ENCODE results near the gene STX10.

The STX10 gene

DNA sequence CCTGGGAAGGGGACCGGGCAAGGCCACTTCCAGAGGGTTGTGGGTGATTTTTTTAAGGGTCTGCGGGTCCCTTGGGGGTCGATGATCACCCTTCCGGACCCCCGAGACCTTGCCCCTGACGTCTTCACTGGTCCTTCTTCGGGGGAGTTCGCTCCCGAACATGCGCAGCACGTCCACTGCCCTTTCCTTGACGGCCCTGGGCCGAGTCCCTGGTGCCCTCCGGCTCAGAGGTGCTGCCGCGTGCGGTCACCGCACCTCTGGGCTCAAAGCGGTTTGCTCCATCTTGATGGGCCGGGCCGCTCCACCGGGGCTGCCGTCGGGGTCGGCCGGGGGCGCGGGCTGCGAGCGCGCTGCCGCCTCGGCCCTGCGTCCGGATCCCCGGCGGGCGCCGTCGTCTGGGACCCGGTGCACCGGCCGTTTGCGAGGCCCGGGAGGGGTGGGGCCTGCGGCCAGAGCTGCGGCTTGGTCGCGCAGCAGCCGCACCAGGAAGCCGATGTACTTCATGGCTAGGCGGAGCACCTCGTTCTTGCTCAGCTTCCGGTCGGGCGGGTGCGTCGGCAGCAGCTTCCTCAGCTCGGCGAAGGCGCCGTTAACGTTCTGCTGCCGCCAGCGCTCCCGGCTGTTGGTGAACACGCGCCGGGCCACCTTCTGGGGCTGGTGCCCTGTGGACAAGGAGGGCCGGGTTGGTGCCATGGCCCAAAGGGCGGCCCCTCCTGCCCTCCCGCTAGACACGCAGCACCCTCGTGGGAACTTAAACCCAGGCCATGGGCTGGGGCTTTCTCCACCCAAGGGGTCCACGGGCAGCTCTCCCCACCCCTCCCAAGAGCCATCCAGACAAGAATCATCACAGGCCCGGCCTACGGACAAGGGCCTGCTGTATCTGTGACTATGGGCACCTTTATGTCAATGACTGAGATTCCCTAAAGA lies 50.8 kb downstream of the STX10 start:
- peaks cover 0 to 23% (median 9%) of the 10 kb centered on the region in 3 donors for H3K36me3 ChIP-seq
- DNase-seq, result peak; percentile 70 to 82
- intact Hi-C loops (cut with DNase I; ENCODE audit: low total_unique reads), result no loop called here
- peak overlapping the region; percentile 46 to 55 for H3K4me3 ChIP-seq
- H3K4me1 ChIP-seq, result peaks cover 0 to 61% (median 44%) of the 10 kb centered on the region in 4 donors
- H3K9me3 ChIP-seq, result no peaks in the 10 kb centered on the region
- TF ChIP-seq CTCF (IDR thresholded peaks at IDR 0.05), result no peak
- H3K27ac ChIP-seq, result peak overlapping the region; percentile 74 to 94
- H3K27me3 ChIP-seq, result no peaks in the 10 kb centered on the region

DNA sequence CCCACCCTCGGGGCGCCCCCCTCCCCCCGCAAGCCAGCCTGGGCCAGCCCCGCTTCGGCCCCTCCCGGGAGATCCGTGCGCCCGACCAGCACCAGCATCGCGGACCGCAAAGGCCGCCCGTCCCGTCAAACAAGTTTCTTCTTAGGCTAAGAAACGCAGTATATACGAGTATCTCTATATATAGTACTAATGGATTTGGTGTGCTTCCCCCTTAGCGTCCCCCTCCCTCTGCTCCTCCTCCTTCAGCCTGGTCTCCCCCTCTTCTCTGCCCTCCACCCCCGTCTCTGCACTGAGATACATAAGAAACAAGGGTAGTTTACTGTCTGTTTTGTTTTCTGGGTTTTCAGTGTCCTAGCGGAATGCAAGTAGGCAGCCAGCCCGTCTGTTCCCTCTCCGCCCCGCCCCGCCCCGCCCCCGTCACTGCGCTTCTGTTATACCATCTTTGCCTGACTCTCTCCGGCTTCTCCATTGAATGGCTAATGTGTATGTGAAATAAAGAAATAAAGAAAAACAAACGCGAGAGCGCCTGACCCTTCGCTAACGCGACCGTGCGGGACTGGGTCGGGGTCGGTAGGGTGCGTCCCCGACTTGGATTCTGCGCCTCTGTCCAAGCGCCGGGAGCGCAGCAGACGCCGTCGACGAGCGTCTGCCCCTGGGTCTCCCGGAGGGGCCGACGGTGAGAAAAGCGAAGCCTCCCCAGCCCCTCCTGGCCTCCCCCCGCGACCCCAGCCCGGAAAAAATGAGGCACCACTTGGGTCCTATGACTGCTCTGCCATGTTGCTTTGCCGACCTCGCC lies 51.7 kb downstream of the STX10 start:
- DNase-seq, result no peak
- intact Hi-C loops (cut with DNase I; ENCODE audit: low total_unique reads), result no loop called here

GRCh38 chr19:13097463-13098258 lies 52.5 kb downstream of the STX10 start:
- TF ChIP-seq CTCF (IDR thresholded peaks at IDR 0.05), result no peak
- peak overlapping the region; percentile 74 to 94 for H3K27ac ChIP-seq
- H3K4me3 ChIP-seq, result peak overlapping the region; percentile 46 to 55
- H3K27me3 ChIP-seq, result no peaks in the 10 kb centered on the region
- no peaks in the 10 kb centered on the region for H3K9me3 ChIP-seq
- H3K36me3 ChIP-seq, result peaks cover 0 to 25% (median 9%) of the 10 kb centered on the region in 3 donors
- intact Hi-C loops (cut with DNase I; ENCODE audit: low total_unique reads), result no loop called here
- H3K4me1 ChIP-seq, result peaks cover 0 to 67% (median 54%) of the 10 kb centered on the region in 4 donors
- peak; percentile 67 to 86 for DNase-seq

More for the DNA sequence above, 51.7 kb downstream of the STX10 start:
- peaks cover 0 to 66% (median 52%) of the 10 kb centered on the region in 4 donors for H3K4me1 ChIP-seq
- H3K9me3 ChIP-seq, result no peaks in the 10 kb centered on the region
- no peak for TF ChIP-seq CTCF (IDR thresholded peaks at IDR 0.05)
- peaks cover 0 to 25% (median 9%) of the 10 kb centered on the region in 3 donors for H3K36me3 ChIP-seq
- peak overlapping the region; percentile 74 to 94 for H3K27ac ChIP-seq
- H3K4me3 ChIP-seq, result peak overlapping the region; percentile 46 to 55
- no peaks in the 10 kb centered on the region for H3K27me3 ChIP-seq

DNA sequence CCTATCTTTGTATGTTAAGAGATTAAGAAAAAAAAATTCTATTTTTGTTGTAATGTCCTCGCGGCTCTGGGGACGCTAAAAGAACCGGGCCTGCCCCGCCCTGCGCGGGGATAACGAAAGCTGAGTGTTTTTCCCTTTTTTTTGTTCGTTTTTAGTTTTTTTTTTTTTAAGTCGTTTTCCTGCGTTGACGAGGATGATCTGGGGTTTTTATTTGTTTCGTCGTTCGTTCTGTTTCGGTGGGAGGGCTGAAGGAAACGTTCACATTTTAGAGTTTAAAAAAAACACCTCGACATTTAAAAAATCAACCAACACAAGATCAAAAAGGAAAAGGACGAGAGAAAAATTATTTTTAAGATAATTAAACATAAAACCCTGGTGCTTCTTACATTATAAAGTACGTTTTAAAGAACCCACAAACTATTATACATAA lies 53.1 kb downstream of the STX10 start:
- Histone ChIP-seq H3K27ac (peak overlapping the region; percentile 74 to 94), H3K27me3 (no peaks in the 10 kb centered on the region), H3K4me3 (peak overlapping the region; percentile 46 to 55), H3K4me1 (peaks cover 0 to 67% (median 54%) of the 10 kb centered on the region in 4 donors), H3K9me3 (no peaks in the 10 kb centered on the region), H3K36me3 (peaks cover 0 to 25% (median 9%) of the 10 kb centered on the region in 3 donors)
- TF ChIP-seq CTCF (IDR thresholded peaks at IDR 0.05), result no peak
- DNase-seq, result no peak
- intact Hi-C loops (cut with DNase I; ENCODE audit: low total_unique reads), result no loop called here

Measured in tibial artery (tissue), 4 donors.